TTC549 (cell line): ENCODE results near the gene NKAIN4.

ENCODE experiments used
- FAIRE-seq: peaks from 2 replicates; lab custom pipeline; 2012; peaks lifted over from hg19 to GRCh38; lab: Jason Lieb, UNC

Gene NKAIN4

GRCh38 chr20:63254232-63254605, at the start of gene NKAIN4:
Gene NKAIN4, minus strand, starts transcription at chr20:63254463. Its CDS starts 13 bp downstream, at chr20:63254450.
- no peak for FAIRE-seq

- FAIRE-seq = no peak
Measured at GRCh38 chr20:63303095-63303666, 48.9 kb upstream of the NKAIN4 start.

- FAIRE-seq = no peak
Measured at GRCh38 chr20:63301671-63302070, 47.4 kb upstream of the NKAIN4 start.

GRCh38 chr20:63298731-63299312, 44.6 kb upstream of the NKAIN4 start:
- no peak for FAIRE-seq

GRCh38 chr20:63297796-63298572, 43.7 kb upstream of the NKAIN4 start:
- no peak for FAIRE-seq

- FAIRE-seq = no peak
Measured at GRCh38 chr20:63297371-63297781, 43.1 kb upstream of the NKAIN4 start.

- no peak for FAIRE-seq
Measured at GRCh38 chr20:63296531-63297299, 42.5 kb upstream of the NKAIN4 start.

GRCh38 chr20:63295846-63296245, 41.6 kb upstream of the NKAIN4 start:
- FAIRE-seq = no peak

- FAIRE-seq = no peak
Measured at GRCh38 chr20:63295422-63295821, 41.2 kb upstream of the NKAIN4 start.

- FAIRE-seq = no peak
Measured at GRCh38 chr20:63295018-63295417, 40.8 kb upstream of the NKAIN4 start.

- FAIRE-seq = no peak
Measured at GRCh38 chr20:63294536-63294900, 40.3 kb upstream of the NKAIN4 start.

GRCh38 chr20:63293871-63294535, 39.7 kb upstream of the NKAIN4 start:
- FAIRE-seq = no peak

GRCh38 chr20:63293456-63293855, 39.2 kb upstream of the NKAIN4 start:
- FAIRE-seq = no peak

- no peak for FAIRE-seq
Measured at GRCh38 chr20:63292904-63293303, 38.6 kb upstream of the NKAIN4 start, which contains the start of gene COL20A1. Gene COL20A1, plus strand, starts transcription at chr20:63293186. Its CDS starts 1,922 bp downstream, at chr20:63295108.

- no peak for FAIRE-seq
Measured at GRCh38 chr20:63292292-63292701, 38.0 kb upstream of the NKAIN4 start.

GRCh38 chr20:63291811-63292210, 37.5 kb upstream of the NKAIN4 start:
- no peak for FAIRE-seq

- no peak for FAIRE-seq
Measured at GRCh38 chr20:63290677-63291472, 36.6 kb upstream of the NKAIN4 start.

- no peak for FAIRE-seq
Measured at GRCh38 chr20:63290136-63290676, 35.9 kb upstream of the NKAIN4 start.

GRCh38 chr20:63289311-63290135, 35.3 kb upstream of the NKAIN4 start:
- FAIRE-seq = no peak

- FAIRE-seq = no peak
Measured at GRCh38 chr20:63288581-63289251, 34.5 kb upstream of the NKAIN4 start.
